Large intestine (tissue), 3 donors: ENCODE results near the gene TMEM52. TPM values are rescaled to one million over a fixed set of nuclear protein-coding genes. Genes with fewer than 3 reads are reported as not detected.
"Not testable (repeated sequence)": the region's sequence is repeated elsewhere in the genome, so short reads cannot be mapped to it uniquely, and the experiment has no call there.

Experiments used
- DNase-seq, 2 donors: peaks; one replicate each; pipeline versions ENCODE4 v3.0.0 to v3.0.0-alpha.2; 2013
- H3K27ac ChIP-seq: one replicate; pipeline ENCODE4 v1.5.1; 2013; ENCODE audit warnings: low read length
- H3K27me3 ChIP-seq: 2 replicates; pipeline ENCODE4 v1.6.1; 2013; ENCODE audit warnings: low read length; ENCODE audit not compliant: control insufficient read depth, insufficient read depth
- H3K36me3 ChIP-seq: 2 replicates; pipeline ENCODE4 v1.6.1; 2013; ENCODE audit warnings: low read length; ENCODE audit not compliant: control insufficient read depth, insufficient read depth
- H3K4me1 ChIP-seq: one replicate; pipeline ENCODE4 v1.6.1; 2013; ENCODE audit warnings: low read length; ENCODE audit not compliant: control insufficient read depth, insufficient read depth
- H3K4me3 ChIP-seq: one replicate; pipeline ENCODE4 v1.5.1; 2013; ENCODE audit warnings: low read length
- H3K9me3 ChIP-seq: one replicate; pipeline ENCODE4 v1.6.1; 2013; ENCODE audit warnings: mild to moderate bottlenecking, low read depth, low read length, moderate library complexity; ENCODE audit not compliant: control insufficient read depth
- WGBS: methylation state at CpG from one replicate; pipeline ENCODE4 v1.1.5; 2013; ENCODE audit warnings: low lambda C conversion rate; ENCODE audit not compliant: insufficient coverage; 5-methylcytosine and 5-hydroxymethylcytosine counted together
- polyA plus RNA-seq: library from polyadenylated mRNA; unstranded; fragments of 120-200 nt; gene quantifications from one replicate; pipeline ENCODE4 v1.2.1, GENCODE V29; 2013

TMEM52 gene
- polyA plus RNA-seq, 1 donor = 18.5 TPM

DNA sequence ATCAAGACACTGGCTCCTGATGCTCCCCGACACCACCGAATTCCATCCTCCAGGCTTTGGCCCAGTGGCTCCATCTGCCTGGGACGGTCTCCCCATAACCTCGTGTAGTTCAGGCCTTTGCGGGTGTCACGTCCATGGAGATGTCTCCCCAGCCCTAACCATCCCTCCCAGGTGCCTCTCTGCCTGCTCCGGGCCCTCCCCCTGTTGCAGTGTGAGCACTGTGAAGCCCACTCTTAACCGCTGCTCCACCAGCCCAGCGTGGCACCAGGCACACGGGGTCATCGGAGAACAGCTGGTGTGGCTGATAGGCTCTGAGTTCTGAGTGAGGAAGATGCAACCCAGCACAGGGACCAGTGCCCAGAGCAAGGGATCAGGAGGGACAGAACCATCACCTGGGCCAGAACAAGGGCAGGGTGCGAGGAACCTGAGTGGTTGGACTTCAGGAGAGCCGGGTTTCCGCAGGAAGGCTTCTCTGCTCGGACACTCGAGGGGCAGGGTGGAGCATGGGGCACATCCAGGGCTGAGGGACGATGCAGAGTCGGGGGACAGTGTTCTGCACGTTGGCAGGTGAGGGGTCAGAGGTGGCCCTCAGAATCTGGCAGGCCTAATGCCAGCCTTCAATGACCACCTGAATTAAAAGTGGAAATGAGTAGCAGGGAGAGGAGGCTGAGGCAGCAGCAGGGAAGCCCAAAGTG is 25.6 kb downstream of the TMEM52 start:
- Histone ChIP-seq H3K4me3 (no peak overlapping the region), H3K27ac (peak overlapping the region; percentile 96), H3K4me1 (peaks cover 59% of the 10 kb centered on the region), H3K9me3 (peaks cover 3% of the 10 kb centered on the region), H3K36me3 (no peaks in the 10 kb centered on the region), H3K27me3 (no peaks in the 10 kb centered on the region)
- 67% methylated on average over 1 of the region's 19 CpGs for WGBS
- no peak for DNase-seq

DNA sequence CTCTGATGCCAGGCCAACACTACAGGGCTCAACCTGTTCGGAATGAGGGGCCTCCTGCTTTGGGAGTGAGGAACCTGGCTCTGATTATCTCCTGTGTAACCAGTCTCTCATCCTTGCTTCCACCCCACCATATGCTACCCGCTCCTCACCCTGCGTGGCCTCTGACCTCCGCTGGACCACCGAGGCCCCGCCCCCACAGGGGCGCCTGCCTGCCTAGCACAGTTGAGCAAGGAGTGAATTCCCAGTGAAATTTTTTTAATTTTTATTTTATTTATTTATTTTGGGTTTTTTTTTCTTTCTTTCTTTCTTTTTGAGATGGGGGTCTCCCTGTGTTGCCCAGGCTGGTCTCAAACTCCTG is 26.3 kb downstream of the TMEM52 start:
- Histone ChIP-seq H3K36me3 (no peaks in the 10 kb centered on the region), H3K27me3 (no peaks in the 10 kb centered on the region), H3K9me3 (peaks cover 3% of the 10 kb centered on the region), H3K4me3 (peak overlapping the region; percentile 66), H3K4me1 (peaks cover 62% of the 10 kb centered on the region), H3K27ac (peak overlapping the region; percentile 96)
- DNase-seq = no peak
- WGBS = no CpG with 5 or more reads among the region's 7 CpGs

GRCh38 chr1:1892079-1892762 is 26.9 kb downstream of the TMEM52 start:
- peak in 1 of 2 donors; percentile 57 for DNase-seq
- H3K27ac ChIP-seq = peak overlapping the region; percentile 96
- H3K9me3 ChIP-seq = peaks cover 3% of the 10 kb centered on the region
- no CpG with 5 or more reads among the region's 21 CpGs for WGBS
- peak overlapping the region; percentile 66 for H3K4me3 ChIP-seq
- H3K4me1 ChIP-seq = peaks cover 57% of the 10 kb centered on the region
- no peaks in the 10 kb centered on the region for H3K36me3 ChIP-seq
- no peaks in the 10 kb centered on the region for H3K27me3 ChIP-seq

DNA sequence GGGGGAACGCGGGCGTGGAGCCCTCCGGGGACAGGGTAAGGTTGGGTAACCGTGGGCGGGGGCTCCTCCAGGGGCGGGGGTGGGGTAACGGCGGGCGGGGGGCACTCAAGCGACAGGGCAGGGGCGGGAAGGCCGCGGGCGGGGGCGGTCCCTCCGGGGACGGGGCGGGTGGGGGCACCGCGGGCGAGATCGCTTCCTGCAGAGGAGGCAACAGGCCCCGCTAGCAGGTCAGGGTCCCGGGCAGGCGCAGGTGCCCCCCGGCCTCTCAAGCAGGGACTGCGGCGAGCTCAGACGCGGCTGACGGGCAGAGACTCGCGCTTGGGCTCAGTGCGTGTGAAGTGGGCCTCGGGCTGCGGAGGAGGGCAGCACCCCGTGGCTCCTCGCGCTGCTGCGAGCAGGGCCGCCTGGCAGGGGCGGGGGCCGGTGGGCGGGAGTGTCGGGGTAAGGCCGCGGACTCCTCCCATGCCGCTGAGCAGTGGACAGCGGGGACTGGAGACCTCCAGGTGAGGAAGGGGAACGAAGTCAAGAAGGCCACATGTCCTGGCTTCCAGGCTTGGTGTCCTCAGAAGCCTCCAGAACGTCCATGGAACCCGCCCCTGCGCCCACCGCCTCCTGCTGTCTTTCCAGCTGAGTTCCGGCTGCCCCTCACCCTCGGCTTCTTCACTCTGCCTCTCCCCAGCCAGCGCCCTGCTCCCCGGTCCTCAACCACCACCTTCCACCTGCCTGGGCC is 27.6 kb downstream of the TMEM52 start:
- peak; percentile 70 to 89 for DNase-seq
- H3K27me3 ChIP-seq = no peaks in the 10 kb centered on the region
- peaks cover 55% of the 10 kb centered on the region for H3K4me1 ChIP-seq
- H3K36me3 ChIP-seq = no peaks in the 10 kb centered on the region
- peaks cover 3% of the 10 kb centered on the region for H3K9me3 ChIP-seq
- WGBS = no CpG with 5 or more reads among the region's 59 CpGs
- peak overlapping the region; percentile 96 for H3K27ac ChIP-seq
- peak overlapping the region; percentile 66 for H3K4me3 ChIP-seq

- WGBS = no CpG with 5 or more reads among the region's 137 CpGs
- Histone ChIP-seq H3K9me3 (peaks cover 3% of the 10 kb centered on the region), H3K27me3 (no peaks in the 10 kb centered on the region), H3K36me3 (no peaks in the 10 kb centered on the region), H3K4me3 (peak within 1 kb of the TSS; percentile 81), H3K4me1 (peaks cover 48% of the 10 kb centered on the region), H3K27ac (peak within 1 kb of the TSS; percentile 96)
- DNase-seq = peak; percentile 93 to 96
These were observed 28.4 kb downstream of the TMEM52 start, which contains the start of gene GNB1 for GRCh38 chr1:1890506-1891348. GNB1 (minus strand) TSS chr1:1891087; CDS start chr1:1825453, 65,634 bp downstream.

- DNase-seq = peak in 1 of 2 donors; percentile 65
- WGBS = no CpG with 5 or more reads among the region's 88 CpGs
These were observed 29.1 kb downstream of the TMEM52 start for GRCh38 chr1:1889847-1890505.

GRCh38 chr1:1889090-1889750 is 29.9 kb downstream of the TMEM52 start:
- peak overlapping the region; percentile 81 for H3K4me3 ChIP-seq
- H3K9me3 ChIP-seq = peaks cover 3% of the 10 kb centered on the region
- peaks cover 3% of the 10 kb centered on the region for H3K36me3 ChIP-seq
- 0% methylated on average over 2 of the region's 9 CpGs for WGBS
- no peaks in the 10 kb centered on the region for H3K27me3 ChIP-seq
- peak overlapping the region; percentile 87 for H3K27ac ChIP-seq
- DNase-seq = no peak
- H3K4me1 ChIP-seq = peaks cover 33% of the 10 kb centered on the region

More at GRCh38 chr1:1889847-1890505, 29.1 kb downstream of the TMEM52 start:
- Histone ChIP-seq H3K27ac (peak overlapping the region; percentile 87), H3K36me3 (no peaks in the 10 kb centered on the region), H3K4me3 (peak overlapping the region; percentile 81), H3K9me3 (peaks cover 3% of the 10 kb centered on the region), H3K27me3 (no peaks in the 10 kb centered on the region), H3K4me1 (peaks cover 41% of the 10 kb centered on the region)

GRCh38 chr1:1883890-1884289 is 35.2 kb downstream of the TMEM52 start:
- H3K9me3 ChIP-seq, H3K36me3 ChIP-seq, H3K4me3 ChIP-seq, H3K27ac ChIP-seq, H3K27me3 ChIP-seq, DNase-seq: not testable (repeated sequence)
- H3K4me1 ChIP-seq = peaks cover 42% of the 10 kb centered on the region
- no CpG with 5 or more reads among the region's 11 CpGs for WGBS

GRCh38 chr1:1883092-1883873 is 35.8 kb downstream of the TMEM52 start:
- no peak for DNase-seq
- peak overlapping the region; percentile 28 for H3K27ac ChIP-seq
- peaks cover 36% of the 10 kb centered on the region for H3K4me1 ChIP-seq
- H3K4me3 ChIP-seq = no peak overlapping the region
- H3K36me3 ChIP-seq = peaks cover 10% of the 10 kb centered on the region
- H3K9me3 ChIP-seq = no peaks in the 10 kb centered on the region
- no CpG with 5 or more reads among the region's 4 CpGs for WGBS
- H3K27me3 ChIP-seq = no peaks in the 10 kb centered on the region
